ENCODE results near the gene PLK3.

The PLK3 gene

DNA sequence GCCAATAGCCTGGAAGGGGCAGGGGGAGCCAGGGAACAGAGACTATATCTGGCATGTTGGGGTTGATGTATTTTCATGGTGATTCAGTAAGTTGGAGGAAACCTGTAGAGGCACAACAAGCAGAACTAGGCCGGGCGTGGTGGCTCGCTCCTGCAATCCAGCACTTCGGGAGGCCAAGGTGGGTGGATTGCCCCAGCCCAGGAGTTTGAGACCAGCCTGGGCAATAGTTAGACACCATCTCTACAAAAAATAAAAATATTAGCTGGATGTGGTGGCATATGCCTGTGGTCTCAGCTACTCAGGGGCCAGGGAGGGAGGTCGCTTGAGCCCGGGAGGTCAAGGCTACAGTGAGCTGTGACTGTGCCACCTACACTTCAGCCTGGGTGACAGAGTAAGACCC lies 53.0 kb downstream of the PLK3 start:
- no peak for DNase-seq (ENCODE audit: low read depth in 1 of 2, low spot score in 1 of 2)

DNA sequence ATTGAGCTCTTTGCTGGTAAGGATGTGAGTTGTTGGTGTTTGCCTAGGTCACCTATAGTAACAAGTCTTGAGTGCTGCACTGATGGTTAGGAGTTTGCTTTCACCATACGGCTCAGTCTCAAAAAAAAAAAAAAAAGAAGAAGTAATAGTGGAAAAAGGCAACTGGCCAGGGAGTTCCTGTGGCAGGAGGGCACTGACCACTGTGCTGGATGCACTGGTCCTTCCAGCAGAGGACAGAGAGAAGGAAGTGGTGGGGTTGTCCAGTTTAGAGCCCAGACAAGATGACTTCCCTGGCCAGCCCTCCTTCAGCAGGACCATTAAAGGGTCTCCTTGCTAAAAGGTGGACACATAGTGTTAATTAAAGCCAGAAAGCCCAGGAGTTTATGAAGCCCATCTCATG lies 54.8 kb downstream of the PLK3 start:
- no peak for DNase-seq (ENCODE audit: low read depth in 1 of 2, low spot score in 1 of 2)
